Stimulated activated memory B cell treated with anti-CD40 and anti-IgM and Interleukin-4, amounts not matched to agents 10 μg/mL and 1 μg/mL and 100 μg/mL, for 72 hours (primary cell): ENCODE measurements around the gene CISD2.
"Not testable (repeated sequence)": the region's sequence is repeated elsewhere in the genome, so short reads cannot be mapped to it uniquely, and the experiment has no call there.

Experiments used
- ATAC-seq: fragments of 150-1000 bp; cut with Tn5 transposase; 2 replicates; pipeline ENCODE4 v1.10.0; 2021
- H3K27ac Mint-ChIP-seq: one replicate; pipeline ENCODE4 v1.8.0; 2022; ENCODE audit warnings: mild to moderate bottlenecking, mixed read lengths
- H3K27me3 Mint-ChIP-seq: one replicate; pipeline ENCODE4 v1.8.0; 2022; ENCODE audit warnings: mixed read lengths
- H3K36me3 Mint-ChIP-seq: one replicate; pipeline ENCODE4 v1.8.0; 2022; ENCODE audit warnings: mixed read lengths
- H3K4me1 Mint-ChIP-seq: one replicate; pipeline ENCODE4 v1.8.0; 2022; ENCODE audit warnings: mixed read lengths
- H3K4me3 Mint-ChIP-seq: one replicate; pipeline ENCODE4 v1.8.0; 2022; ENCODE audit warnings: mild to moderate bottlenecking, moderate library complexity, mixed read lengths
- H3K9me3 Mint-ChIP-seq: one replicate; pipeline ENCODE4 v1.8.0; 2022; ENCODE audit warnings: mixed read lengths

Gene CISD2

DNA sequence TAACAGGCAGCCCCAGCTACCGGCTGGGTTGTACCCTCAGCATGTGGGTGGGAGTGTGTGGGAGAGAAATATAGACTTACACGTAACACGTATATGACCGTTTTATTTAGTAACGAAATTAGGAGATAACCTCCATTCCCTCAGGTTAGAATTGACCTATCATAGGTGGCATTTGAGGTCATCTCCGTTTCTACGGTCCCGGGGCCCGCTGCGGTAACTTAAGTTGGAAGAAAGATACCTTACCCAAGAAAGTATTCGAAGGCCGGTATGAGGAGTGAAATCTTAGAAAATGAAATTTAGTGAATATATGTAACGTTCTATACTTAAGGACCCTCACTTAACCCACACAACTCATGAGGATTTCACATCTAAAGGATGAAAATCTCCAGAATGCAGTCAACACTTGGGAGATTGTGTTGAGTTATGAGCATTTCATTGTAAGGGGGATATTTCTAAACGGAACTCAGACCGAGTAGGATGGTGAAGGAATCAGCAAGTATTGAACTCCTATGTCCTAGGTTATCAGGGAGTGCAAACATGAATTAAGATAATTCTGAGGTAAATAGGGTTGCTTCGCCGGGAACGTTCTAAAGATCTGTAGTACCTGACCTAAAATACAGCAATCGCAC lies 891 bp downstream of the CISD2 start:
- H3K27me3 Mint-ChIP-seq = no peaks in the 10 kb centered on the region
- no peaks in the 10 kb centered on the region for H3K9me3 Mint-ChIP-seq
- H3K4me3 Mint-ChIP-seq = peak overlapping the region; percentile 94
- H3K4me1 Mint-ChIP-seq = peaks cover 49% of the 10 kb centered on the region
- ATAC-seq = no peak
- H3K36me3 Mint-ChIP-seq = peaks cover 27% of the 10 kb centered on the region
- H3K27ac Mint-ChIP-seq = peak overlapping the region; percentile 98

DNA sequence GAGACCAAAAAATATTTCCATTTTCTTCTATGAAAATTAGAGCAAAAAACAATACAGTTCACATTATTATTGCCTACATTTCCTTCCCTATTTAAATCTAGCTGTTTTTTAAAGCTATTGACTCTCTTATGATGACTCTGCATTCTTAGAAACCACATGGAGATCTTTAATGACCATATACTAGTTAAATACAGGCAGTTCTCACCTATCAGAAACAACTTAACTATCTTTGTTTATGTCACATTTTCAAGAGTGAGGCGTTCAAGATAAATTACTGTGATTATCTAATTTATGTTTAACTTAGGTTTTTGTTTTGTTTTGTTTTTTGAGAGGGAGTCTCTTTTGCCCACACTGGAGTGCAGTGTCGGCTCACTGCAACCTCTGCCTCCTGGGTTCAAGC lies 3.0 kb downstream of the CISD2 start:
- ATAC-seq = no peak
- no peak overlapping the region for H3K27ac Mint-ChIP-seq

DNA sequence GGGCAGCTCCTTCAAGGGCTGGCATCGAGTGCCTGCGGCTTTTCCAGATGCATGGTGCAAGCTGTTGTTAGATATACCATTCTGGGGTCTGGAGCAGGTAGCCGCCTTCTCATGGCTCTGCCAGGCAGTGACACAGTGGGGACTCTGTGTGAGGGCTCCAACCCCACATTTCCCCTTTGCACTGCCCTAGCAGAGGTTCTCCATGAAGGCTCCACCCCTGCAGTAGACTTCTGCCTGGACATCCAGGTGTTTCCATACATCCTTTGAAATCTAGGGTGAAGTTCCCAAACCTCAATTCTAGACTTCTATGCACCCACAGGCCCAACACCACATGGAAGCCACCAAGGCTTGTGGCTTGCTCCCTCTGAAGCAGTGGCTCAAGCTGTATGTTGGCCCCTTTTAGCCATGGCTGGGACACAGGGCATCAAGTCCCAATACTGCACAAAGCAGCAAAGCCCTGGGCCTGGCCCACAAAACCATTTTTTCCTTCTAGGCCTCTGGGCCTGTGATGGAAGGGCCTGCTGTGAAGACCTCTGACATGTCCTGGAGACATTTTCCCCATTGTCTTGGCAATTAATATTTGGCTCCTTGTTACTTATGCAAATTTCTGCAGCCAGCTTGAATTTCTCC lies 8.8 kb downstream of the CISD2 start:
- ATAC-seq, H3K9me3 Mint-ChIP-seq, H3K27ac Mint-ChIP-seq, H3K4me3 Mint-ChIP-seq, H3K27me3 Mint-ChIP-seq: not testable (repeated sequence)
- Mint-ChIP-seq H3K4me1 (peaks cover 17% of the 10 kb centered on the region), H3K36me3 (peaks cover 57% of the 10 kb centered on the region)

More for the DNA sequence above, 3.0 kb downstream of the CISD2 start:
- H3K9me3 Mint-ChIP-seq = no peaks in the 10 kb centered on the region
- peaks cover 41% of the 10 kb centered on the region for H3K36me3 Mint-ChIP-seq
- H3K27me3 Mint-ChIP-seq = no peaks in the 10 kb centered on the region
- H3K4me3 Mint-ChIP-seq = no peak overlapping the region
- H3K4me1 Mint-ChIP-seq = peaks cover 34% of the 10 kb centered on the region

DNA sequence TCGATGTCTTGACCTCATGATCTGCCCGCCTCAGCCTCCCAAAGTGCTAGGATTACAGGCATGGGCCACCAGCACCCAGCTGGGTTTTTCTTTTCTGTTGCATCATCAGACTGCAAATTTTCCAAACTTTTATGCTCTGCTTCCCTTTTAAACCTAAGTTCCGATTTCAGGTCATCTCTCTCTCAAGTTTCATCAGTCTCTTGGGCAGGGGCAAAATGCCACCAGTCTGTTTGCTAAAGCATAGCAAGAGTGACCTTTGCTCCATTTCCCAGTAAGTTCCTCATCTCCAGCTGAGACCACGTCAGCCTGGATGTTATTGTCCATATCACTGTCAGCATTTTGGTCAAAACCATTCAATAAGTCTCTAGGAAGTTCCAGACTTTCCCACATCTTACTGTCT lies 9.6 kb downstream of the CISD2 start:
- H3K4me1 Mint-ChIP-seq, ATAC-seq, H3K4me3 Mint-ChIP-seq, H3K27me3 Mint-ChIP-seq, H3K9me3 Mint-ChIP-seq, H3K27ac Mint-ChIP-seq: not testable (repeated sequence)
- H3K36me3 Mint-ChIP-seq = peaks cover 53% of the 10 kb centered on the region

DNA sequence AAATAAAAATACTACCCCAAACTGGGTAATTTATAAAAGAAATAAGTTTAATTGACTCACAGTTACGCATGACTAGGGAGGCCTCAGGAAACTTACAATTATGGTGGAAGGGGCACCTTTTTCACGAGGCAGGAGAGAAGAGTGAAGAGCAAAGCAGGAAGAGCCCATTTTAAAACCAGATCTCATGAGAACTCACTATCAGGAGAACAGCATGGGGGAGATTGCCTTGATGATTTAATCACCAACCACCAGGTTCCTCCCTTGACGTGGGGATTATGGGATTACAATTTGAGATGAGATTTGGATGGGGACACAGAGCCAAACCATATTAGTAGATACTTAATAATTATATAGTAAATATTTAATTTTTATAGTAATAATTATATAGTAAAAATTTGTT lies 10.1 kb downstream of the CISD2 start:
- H3K9me3 Mint-ChIP-seq = no peaks in the 10 kb centered on the region
- no peaks in the 10 kb centered on the region for H3K27me3 Mint-ChIP-seq
- no peak overlapping the region for H3K27ac Mint-ChIP-seq

DNA sequence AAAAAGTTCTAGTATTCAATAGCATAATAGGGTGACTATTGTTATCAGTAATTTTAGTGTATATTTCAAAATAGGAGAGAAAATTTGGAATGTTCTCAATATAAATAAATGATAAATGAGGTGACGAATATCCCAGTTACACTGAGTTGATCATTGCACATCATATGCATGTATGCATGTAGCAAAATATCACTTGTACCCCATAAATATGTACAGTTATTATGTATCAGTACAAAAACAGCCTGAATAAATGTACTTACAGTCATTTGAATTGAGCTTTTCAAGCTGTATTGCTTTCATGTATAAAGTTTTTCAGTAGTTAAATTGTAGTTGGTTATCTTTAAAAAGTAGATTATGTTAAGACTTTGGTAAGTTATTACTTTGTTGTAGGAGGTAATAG lies 12.6 kb downstream of the CISD2 start:
- Mint-ChIP-seq H3K27ac (no peak overlapping the region), H3K27me3 (no peaks in the 10 kb centered on the region), H3K9me3 (no peaks in the 10 kb centered on the region), H3K4me3 (no peak overlapping the region), H3K4me1 (no peaks in the 10 kb centered on the region), H3K36me3 (peaks cover 34% of the 10 kb centered on the region)
- no peak for ATAC-seq

More for the DNA sequence above, 10.1 kb downstream of the CISD2 start:
- Mint-ChIP-seq H3K36me3 (peaks cover 51% of the 10 kb centered on the region), H3K4me1 (peaks cover 4% of the 10 kb centered on the region), H3K4me3 (no peak overlapping the region)
- ATAC-seq = no peak

DNA sequence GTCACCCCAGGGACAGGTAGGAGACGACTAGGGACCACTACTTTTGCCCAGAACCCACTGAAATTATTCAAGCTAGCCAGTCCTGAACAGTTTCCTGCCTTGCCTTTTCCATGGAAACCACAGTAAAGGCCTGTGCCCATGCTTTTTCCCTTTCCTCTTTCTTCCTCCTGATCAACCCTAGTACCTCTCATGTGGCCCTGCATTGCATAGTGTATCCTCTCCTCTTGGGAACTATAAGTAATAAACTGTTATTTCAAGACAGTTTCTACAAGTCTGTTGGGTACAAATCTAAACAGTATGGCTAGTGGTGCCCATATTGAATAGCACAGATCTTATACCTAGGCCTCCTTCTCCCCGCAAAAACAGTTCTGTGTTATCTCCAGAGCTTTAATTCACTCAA lies 14.5 kb downstream of the CISD2 start:
- no peak overlapping the region for H3K4me3 Mint-ChIP-seq
- no peak overlapping the region for H3K27ac Mint-ChIP-seq
- H3K9me3 Mint-ChIP-seq = no peaks in the 10 kb centered on the region
- no peak for ATAC-seq
- no peaks in the 10 kb centered on the region for H3K27me3 Mint-ChIP-seq
- H3K4me1 Mint-ChIP-seq = no peaks in the 10 kb centered on the region
- peaks cover 22% of the 10 kb centered on the region for H3K36me3 Mint-ChIP-seq

DNA sequence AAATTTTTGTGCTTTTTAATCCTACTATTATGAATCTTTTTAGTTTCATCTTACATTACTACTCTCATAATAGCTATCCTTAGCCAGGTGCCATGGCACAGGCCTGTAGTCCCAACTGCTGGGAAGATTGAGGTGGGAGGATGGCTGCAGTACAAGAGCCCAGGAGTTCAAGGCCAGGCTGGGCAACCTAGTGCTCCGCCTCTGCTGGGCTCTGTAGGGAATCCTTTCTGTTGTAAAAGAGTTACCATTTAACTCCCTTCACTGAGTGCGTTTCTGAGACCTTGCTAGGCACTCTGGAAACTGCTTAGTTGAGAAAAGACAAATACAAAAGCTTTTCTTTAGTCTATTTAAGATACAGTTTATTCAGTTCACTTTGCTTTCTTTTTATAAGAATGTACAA lies 19.8 kb downstream of the CISD2 start:
- not testable (repeated sequence) for H3K27me3 Mint-ChIP-seq, H3K36me3 Mint-ChIP-seq, H3K4me3 Mint-ChIP-seq, H3K9me3 Mint-ChIP-seq, ATAC-seq, H3K27ac Mint-ChIP-seq, H3K4me1 Mint-ChIP-seq

DNA sequence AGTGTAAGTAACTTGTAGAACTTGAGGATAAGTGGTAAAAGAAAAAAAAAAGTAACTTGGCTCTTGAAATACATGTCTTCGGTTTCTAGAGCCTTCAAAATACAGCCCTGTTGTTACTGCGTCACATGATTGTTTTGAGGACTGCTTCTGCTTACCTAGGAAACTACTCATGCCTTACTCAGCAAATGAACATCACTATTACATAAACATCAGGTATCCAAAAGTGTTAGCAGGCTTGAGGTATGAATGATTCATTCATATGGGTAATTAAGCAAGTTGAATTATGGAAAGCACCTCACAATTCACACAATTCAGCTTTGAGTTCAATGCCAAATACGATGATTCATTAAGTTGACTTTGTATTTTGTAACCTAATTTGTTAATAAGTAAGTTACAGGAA lies 21.1 kb downstream of the CISD2 start:
- H3K36me3 Mint-ChIP-seq, H3K27me3 Mint-ChIP-seq, H3K4me3 Mint-ChIP-seq, H3K9me3 Mint-ChIP-seq, ATAC-seq, H3K4me1 Mint-ChIP-seq, H3K27ac Mint-ChIP-seq: not testable (repeated sequence)

DNA sequence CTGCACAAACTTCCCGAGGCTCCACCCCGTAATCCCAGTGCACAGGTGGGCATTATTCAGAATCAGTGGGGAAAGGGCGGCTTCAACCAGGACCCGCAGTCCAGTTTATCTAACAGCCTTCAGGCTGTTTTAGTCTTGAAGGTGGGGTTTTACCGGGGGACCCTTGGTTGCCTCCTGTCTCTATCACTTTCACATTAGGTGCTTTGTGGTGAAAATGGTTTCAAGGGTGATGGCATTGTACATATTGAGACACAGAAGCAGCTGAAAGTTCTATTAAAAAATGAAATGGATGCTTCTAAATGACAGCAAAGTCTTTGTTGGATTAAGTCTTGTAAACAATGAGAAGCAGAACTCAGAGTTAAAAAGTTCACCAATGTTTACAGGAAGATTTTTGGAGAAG lies 27.8 kb downstream of the CISD2 start:
- not testable (repeated sequence) for H3K4me3 Mint-ChIP-seq, H3K27me3 Mint-ChIP-seq, ATAC-seq, H3K9me3 Mint-ChIP-seq, H3K4me1 Mint-ChIP-seq, H3K36me3 Mint-ChIP-seq, H3K27ac Mint-ChIP-seq

DNA sequence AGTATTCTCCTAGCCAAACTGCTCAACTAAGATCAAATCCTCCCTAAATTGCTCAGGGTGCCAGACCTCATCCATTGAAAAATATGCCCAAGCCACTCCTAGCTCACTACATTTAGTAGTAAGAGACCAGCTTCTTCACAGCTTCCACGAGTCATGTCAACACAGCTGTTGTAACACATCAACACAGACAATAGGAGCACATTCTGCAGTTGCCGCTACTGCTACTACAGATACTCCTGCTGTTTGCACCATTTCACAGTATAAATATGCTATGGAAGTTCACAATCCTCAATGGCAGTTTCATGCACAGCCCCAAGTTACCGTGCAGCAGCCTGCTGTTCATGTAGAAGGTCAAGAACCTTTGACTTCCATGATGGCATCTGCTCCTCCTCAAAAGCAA lies 28.8 kb downstream of the CISD2 start:
- H3K4me1 Mint-ChIP-seq, H3K27ac Mint-ChIP-seq, ATAC-seq, H3K9me3 Mint-ChIP-seq, H3K36me3 Mint-ChIP-seq, H3K27me3 Mint-ChIP-seq, H3K4me3 Mint-ChIP-seq: not testable (repeated sequence)

DNA sequence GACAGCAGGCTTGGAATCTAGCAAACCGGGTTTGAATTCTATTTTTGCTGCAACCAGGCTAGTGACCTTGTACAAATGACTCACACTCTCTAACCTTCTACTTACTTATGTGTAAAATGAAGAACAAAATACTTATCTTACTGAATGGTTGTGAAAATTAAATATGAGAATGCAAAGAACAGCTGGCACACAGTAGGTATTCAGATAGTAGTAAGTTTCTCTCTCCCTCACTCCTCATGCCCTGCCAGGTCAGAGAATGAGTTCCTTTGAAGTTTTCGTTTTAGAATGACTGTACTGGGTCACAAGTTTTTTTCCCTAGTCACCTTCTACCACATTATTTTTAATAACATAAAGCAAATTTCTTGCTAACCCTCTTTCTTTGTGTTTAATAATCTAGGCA lies 33.0 kb downstream of the CISD2 start:
- no peaks in the 10 kb centered on the region for H3K27me3 Mint-ChIP-seq
- H3K9me3 Mint-ChIP-seq = no peaks in the 10 kb centered on the region
- no peak for ATAC-seq
- H3K4me3 Mint-ChIP-seq = no peak overlapping the region
- no peaks in the 10 kb centered on the region for H3K4me1 Mint-ChIP-seq
- no peak overlapping the region for H3K27ac Mint-ChIP-seq
- no peaks in the 10 kb centered on the region for H3K36me3 Mint-ChIP-seq

DNA sequence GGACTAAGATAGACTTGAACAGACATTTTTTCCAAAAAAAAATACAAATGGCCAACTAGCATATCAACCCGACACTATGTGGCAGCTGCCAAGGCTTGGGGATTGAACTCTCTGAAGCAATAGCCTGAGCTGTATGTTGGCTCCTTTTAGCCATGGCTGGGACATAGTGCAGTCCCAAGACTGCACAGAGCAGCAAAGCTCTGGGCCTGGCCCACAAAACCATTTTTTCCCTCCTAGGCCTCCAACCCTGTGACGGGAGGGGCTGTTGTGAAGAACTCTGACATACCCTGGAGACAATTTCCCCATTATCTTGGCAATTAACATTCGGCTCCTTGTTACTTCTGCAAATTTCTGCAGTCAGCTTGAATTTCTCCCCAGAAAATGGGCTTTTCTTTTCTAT lies 50.1 kb downstream of the CISD2 start:
- H3K4me3 Mint-ChIP-seq = no peak overlapping the region
- no peak overlapping the region for H3K27ac Mint-ChIP-seq
- peaks cover 70% of the 10 kb centered on the region for H3K36me3 Mint-ChIP-seq
- no peaks in the 10 kb centered on the region for H3K27me3 Mint-ChIP-seq
- ATAC-seq = no peak
- no peaks in the 10 kb centered on the region for H3K4me1 Mint-ChIP-seq
- H3K9me3 Mint-ChIP-seq = peaks cover 33% of the 10 kb centered on the region

DNA sequence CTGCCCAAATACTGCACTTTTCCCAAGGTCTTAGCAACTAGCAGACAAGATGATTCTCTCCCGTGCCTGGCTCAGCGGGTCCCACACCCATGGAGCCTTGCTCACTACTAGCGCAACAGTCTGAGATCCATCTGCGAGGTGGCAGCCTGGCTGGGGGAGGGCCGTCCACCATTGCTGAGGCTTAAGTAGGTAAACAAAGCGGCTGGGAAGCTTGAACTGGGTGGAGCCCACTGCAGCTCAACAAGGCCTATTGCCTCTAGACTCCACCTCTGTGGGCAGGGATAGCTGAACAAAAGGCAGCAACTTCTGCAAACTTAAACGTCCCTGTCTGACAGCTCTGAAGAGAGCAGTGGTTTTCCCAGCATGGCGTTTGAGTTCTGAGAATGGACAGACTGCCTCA lies 50.9 kb downstream of the CISD2 start:
- peaks cover 64% of the 10 kb centered on the region for H3K36me3 Mint-ChIP-seq

DNA sequence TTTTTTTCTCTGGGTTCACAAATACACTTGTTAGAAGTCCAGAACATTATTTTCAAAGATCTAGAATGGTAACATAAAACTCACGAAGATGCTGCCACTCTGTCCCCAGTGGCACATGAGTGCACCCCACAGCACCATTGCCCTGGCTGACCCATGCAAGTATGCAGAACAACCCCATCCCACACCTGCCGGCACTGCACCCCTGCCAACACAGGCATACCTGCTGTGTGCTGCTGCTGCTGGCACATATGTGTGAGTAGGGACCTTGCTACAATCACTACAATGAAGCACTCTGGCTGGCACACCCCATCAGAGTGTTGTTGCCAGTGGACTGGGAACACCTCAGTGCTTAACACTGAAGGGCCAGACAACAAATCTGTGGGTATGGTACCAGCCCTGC lies 66.9 kb downstream of the CISD2 start:
- peaks cover 24% of the 10 kb centered on the region for H3K36me3 Mint-ChIP-seq
- H3K27ac Mint-ChIP-seq = no peak overlapping the region
- no peaks in the 10 kb centered on the region for H3K9me3 Mint-ChIP-seq
- no peak for ATAC-seq
- no peaks in the 10 kb centered on the region for H3K4me1 Mint-ChIP-seq
- H3K27me3 Mint-ChIP-seq = no peaks in the 10 kb centered on the region
- no peak overlapping the region for H3K4me3 Mint-ChIP-seq

More for the DNA sequence above, 50.9 kb downstream of the CISD2 start:
- not testable (repeated sequence) for H3K27ac Mint-ChIP-seq, H3K27me3 Mint-ChIP-seq, ATAC-seq, H3K4me3 Mint-ChIP-seq, H3K4me1 Mint-ChIP-seq
- H3K9me3 Mint-ChIP-seq = peaks cover 27% of the 10 kb centered on the region

DNA sequence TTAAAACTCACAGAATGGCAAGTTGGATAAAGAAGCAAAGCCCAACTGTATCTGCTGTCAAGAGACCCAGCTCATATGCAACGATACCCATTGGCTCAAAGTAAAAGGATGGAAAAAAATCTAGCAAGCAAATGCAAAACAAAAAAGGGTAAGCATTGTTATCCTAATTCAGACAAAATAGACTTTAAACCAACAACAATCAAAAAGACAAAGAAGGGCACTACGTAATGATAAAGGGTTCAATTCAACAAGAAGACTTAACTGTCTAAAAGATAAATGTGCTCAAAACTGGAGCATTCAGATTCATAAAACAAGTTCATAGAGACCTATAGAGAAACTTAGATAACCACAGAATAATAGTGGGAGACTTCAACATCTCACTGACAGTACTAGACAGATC lies 69.3 kb downstream of the CISD2 start:
- H3K27ac Mint-ChIP-seq, H3K9me3 Mint-ChIP-seq, H3K4me3 Mint-ChIP-seq, H3K4me1 Mint-ChIP-seq, ATAC-seq, H3K27me3 Mint-ChIP-seq: not testable (repeated sequence)
- peaks cover 43% of the 10 kb centered on the region for H3K36me3 Mint-ChIP-seq
